A673 (cell line): ENCODE results near the gene NUP50. TPM values are rescaled to one million over a fixed set of nuclear protein-coding genes. Genes with fewer than 3 reads are reported as not detected.

Source experiments
- BruUV-seq: library from RNA; stranded (reverse); fragments of 400-500 nt; replicated peaks from 2 replicates; lab custom pipeline; 2021; lab: Mats Ljungman, UMichigan
- CTCF ChIA-PET: fragments of 300-600 bp; sonication (Branson Sonifier 250); formaldehyde crosslinking; loops from one replicate; lab custom pipeline; 2022; ENCODE audit warnings: antibody characterized with exemption; lab: Charles Lee
- POLR2A ChIA-PET: fragments of 300-600 bp; sonication (Branson Sonifier 250); formaldehyde crosslinking; loops from one replicate; lab custom pipeline; 2022; ENCODE audit warnings: antibody characterized with exemption; ENCODE audit not compliant: low non-redundant PET; lab: Charles Lee
- DNase-seq: peaks from one replicate; pipeline ENCODE4 v3.0.0-alpha.2; 2015; ENCODE audit warnings: low spot score
- H3K27ac ChIP-seq: fragments of 200-600 bp; sonication (generic); 2 replicates; pipeline ENCODE4 v1.5.1; 2016; ENCODE audit warnings: mixed run types, low read depth, mild to moderate bottlenecking, mixed read lengths, antibody characterized with exemption, low read length; ENCODE audit not compliant: poor library complexity, severe bottlenecking
- H3K27me3 ChIP-seq: fragments of 200-600 bp; sonication (generic); replicated peaks from 2 replicates; pipeline ENCODE4 v1.6.1; 2017; ENCODE audit warnings: mixed run types, low read depth, mild to moderate bottlenecking, mixed read lengths, antibody characterized with exemption, low read length; ENCODE audit not compliant: insufficient read depth, poor library complexity
- H3K36me3 ChIP-seq: fragments of 200-600 bp; sonication (generic); 2 replicates; pipeline ENCODE4 v1.6.1; 2016; ENCODE audit warnings: mixed run types, mild to moderate bottlenecking, mixed read lengths, antibody characterized with exemption, low read length; ENCODE audit not compliant: insufficient read depth, poor library complexity, severe bottlenecking
- H3K4me1 ChIP-seq: fragments of 200-600 bp; sonication (generic); 2 replicates; pipeline ENCODE4 v1.6.1; 2017; ENCODE audit warnings: mixed run types, mild to moderate bottlenecking, mixed read lengths, antibody characterized with exemption, low read length; ENCODE audit not compliant: insufficient read depth, poor library complexity, severe bottlenecking
- H3K4me3 ChIP-seq: fragments of 200-600 bp; sonication (generic); 2 replicates; pipeline ENCODE4 v1.5.1; 2016; ENCODE audit warnings: low read depth, mixed run types, mild to moderate bottlenecking, mixed read lengths, low read length; ENCODE audit not compliant: poor library complexity, severe bottlenecking
- H3K9me3 ChIP-seq: fragments of 200-600 bp; sonication (generic); 2 replicates; pipeline ENCODE4 v1.6.1; 2016; ENCODE audit warnings: mixed run types, low read depth, mild to moderate bottlenecking, mixed read lengths, antibody characterized with exemption, low read length; ENCODE audit not compliant: poor library complexity, severe bottlenecking
- EZH2 ChIP-seq: fragments of 200-600 bp; sonication (generic); IDR thresholded peaks from 2 replicates; pipeline ENCODE4 v1.6.1; 2017; ENCODE audit warnings: borderline replicate concordance, low read depth, mild to moderate bottlenecking, mixed read lengths, antibody characterized with exemption, low read length; ENCODE audit not compliant: poor library complexity, severe bottlenecking
- intact Hi-C: fragments of 100-400 bp; cut with micrococcal nuclease; formaldehyde crosslinking; loops from one replicate; pipeline ENCODE4 v1.10.0; 2022; ENCODE audit not compliant: unreplicated experiment
- total RNA-seq: library from RNA; stranded (reverse); gene quantifications from 2 replicates; pipeline ENCODE4 v1.2.3, GENCODE V29; 2021
- TF ChIP-seq, protein P1 (sequence below): fragments of 300-800, 200-600 bp; sonication (generic); conservative IDR thresholded peaks from 2 replicates; pipeline ENCODE4 v1.5.1; 2017; ENCODE audit warnings: low read depth, mild to moderate bottlenecking, antibody characterized with exemption, low read length, moderate library complexity, mixed read lengths

NUP50 gene
- total RNA-seq, 1 experiment from 2014 or later: 124 TPM

- peaks cover 9% of the 10 kb centered on the region for H3K4me1 ChIP-seq
- no peaks in the 10 kb centered on the region for H3K36me3 ChIP-seq
- POLR2A ChIA-PET: no interaction called here
- DNase-seq: no peak
- no TSS peak for BruUV-seq
- CTCF ChIA-PET: no interaction called here
- H3K27me3 ChIP-seq: no peaks in the 10 kb centered on the region
- TF ChIP-seq EZH2: no peak
- TF ChIP-seq, protein P1, sequence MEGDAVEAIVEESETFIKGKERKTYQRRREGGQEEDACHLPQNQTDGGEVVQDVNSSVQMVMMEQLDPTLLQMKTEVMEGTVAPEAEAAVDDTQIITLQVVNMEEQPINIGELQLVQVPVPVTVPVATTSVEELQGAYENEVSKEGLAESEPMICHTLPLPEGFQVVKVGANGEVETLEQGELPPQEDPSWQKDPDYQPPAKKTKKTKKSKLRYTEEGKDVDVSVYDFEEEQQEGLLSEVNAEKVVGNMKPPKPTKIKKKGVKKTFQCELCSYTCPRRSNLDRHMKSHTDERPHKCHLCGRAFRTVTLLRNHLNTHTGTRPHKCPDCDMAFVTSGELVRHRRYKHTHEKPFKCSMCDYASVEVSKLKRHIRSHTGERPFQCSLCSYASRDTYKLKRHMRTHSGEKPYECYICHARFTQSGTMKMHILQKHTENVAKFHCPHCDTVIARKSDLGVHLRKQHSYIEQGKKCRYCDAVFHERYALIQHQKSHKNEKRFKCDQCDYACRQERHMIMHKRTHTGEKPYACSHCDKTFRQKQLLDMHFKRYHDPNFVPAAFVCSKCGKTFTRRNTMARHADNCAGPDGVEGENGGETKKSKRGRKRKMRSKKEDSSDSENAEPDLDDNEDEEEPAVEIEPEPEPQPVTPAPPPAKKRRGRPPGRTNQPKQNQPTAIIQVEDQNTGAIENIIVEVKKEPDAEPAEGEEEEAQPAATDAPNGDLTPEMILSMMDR: no peak
- H3K9me3 ChIP-seq: no peaks in the 10 kb centered on the region
- no peak overlapping the region for H3K27ac ChIP-seq
- no peak overlapping the region for H3K4me3 ChIP-seq
- intact Hi-C loops: no loop called here
Observed at GRCh38 chr22:45217345-45217744, 53.6 kb downstream of the NUP50 start.

DNA sequence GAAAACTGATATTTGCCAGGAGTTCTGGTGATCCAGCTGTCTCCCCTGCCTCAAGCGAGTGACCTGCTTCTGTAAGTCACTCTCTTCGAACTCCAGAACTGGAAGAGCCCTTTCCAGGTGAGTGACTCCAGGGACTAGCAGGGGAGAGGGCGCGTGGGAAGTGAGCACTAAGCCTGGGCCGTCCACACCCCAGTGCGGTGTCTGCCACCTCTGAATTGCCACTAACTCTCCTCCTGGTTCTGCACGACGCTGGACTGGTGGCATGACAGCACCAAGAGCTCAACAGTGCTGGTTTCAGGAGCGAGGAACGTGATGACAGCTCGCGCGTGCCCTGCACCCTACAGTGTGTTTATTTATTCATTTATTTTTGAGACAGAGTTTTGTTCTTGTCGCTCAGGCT is 54.1 kb downstream of the NUP50 start:
- BruUV-seq: no TSS peak
- CTCF ChIA-PET: no interaction called here
- TF ChIP-seq, protein P1: no peak
- TF ChIP-seq EZH2: no peak

GRCh38 chr22:45218976-45219375 is 55.3 kb downstream of the NUP50 start:
- no peak for DNase-seq
- H3K27ac ChIP-seq: no peak overlapping the region
- ChIA-PET POLR2A (no interaction called here), CTCF (no interaction called here)
- H3K27me3 ChIP-seq: no peaks in the 10 kb centered on the region
- intact Hi-C loops: no loop called here
- H3K4me3 ChIP-seq: no peak overlapping the region
- no peaks in the 10 kb centered on the region for H3K4me1 ChIP-seq
- BruUV-seq: no TSS peak
- H3K9me3 ChIP-seq: no peaks in the 10 kb centered on the region
- H3K36me3 ChIP-seq: no peaks in the 10 kb centered on the region
- TF ChIP-seq, protein P1: no peak

More for the DNA sequence above, 54.1 kb downstream of the NUP50 start:
- Histone ChIP-seq H3K27ac (no peak overlapping the region), H3K36me3 (no peaks in the 10 kb centered on the region), H3K9me3 (no peaks in the 10 kb centered on the region), H3K27me3 (no peaks in the 10 kb centered on the region), H3K4me3 (no peak overlapping the region), H3K4me1 (peaks cover 5% of the 10 kb centered on the region)
- intact Hi-C loops: no loop called here
- POLR2A ChIA-PET: no interaction called here
- DNase-seq: no peak
